GM04504 (cell line): ENCODE measurements around the gene SCTR.

ENCODE experiments used
- DNase-seq: peaks from one replicate; pipeline ENCODE4 v3.0.0-alpha.2; 2012; ENCODE audit warnings: low read depth

Gene SCTR

DNA sequence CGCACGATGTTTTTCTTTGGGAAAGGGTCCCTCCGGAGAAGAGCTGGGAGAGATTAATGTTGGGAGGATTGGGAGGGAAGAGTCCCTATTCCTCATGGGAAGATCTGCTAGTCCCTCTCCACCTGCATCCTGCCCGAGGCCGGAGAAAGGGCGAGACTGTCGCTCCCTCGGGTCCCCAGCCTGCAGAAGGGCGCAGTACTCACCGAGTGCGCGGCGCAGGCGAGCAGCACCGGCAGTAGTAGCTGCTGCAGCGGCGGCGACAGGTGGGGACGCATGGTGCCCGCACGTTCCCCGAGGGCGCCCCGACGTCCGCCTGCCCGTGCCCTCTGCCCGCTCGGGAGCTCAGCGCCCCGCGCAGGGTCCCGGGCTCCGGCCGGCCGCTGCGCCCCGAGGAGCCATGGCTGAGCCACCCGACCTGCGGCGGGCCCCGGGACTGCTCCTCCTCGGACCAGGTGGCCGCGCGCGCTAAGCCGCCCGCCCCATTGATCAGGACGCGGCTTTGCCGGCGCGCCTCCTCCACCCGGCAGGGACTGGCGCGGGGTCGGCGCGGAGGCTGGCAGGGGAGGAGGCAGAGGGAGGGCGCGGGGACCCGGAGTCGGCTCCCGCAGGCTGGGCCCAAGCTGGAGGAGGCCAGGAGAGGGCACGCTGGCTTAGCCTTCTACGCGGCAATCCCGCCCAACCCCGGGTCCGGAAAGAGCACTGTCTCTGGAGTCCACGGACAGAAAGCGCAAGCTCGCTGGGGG lies at the start of gene SCTR:
Gene SCTR (minus strand): TSS at position 532 of the 743 bp plus-strand sequence. CDS start 257 bp downstream, at position 275.
- no peak for DNase-seq

DNA sequence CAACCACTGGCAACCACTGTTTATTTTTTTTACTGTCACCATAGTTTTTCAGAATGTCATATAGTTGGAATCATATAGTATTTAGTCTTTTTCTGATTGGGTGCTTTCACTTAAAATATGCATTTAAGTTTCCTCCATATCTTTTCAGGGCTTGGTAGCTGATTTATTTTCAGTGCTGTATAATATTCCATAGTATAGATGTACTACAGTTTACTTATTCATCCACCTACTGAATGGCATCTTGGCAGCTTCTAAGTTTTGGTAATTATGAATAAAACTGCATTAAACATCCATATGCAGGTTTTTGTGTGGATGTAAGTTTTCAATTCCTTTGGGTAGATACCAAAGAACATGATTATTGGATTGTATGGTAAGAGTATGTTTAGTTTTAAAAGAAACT lies 43.0 kb upstream of the SCTR start:
- no peak for DNase-seq

DNA sequence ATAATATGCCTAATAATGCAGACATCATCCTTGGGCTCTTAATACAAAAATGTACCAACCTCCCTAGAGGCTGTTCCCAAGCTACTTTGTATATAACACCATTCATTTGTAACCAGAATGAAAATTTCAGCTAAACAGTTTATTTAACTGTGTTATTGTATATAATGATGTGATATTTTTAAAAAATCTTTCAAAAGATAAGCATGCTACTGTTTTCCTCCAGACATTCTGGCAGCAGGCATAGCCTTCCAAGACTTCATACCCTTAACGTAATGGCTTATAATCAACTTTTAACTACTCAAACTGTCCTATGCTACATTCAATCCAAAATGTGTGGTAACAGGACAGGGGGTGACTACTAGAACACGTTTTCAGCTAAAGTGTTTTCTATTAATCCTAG lies 41.2 kb upstream of the SCTR start:
- DNase-seq = no peak

DNA sequence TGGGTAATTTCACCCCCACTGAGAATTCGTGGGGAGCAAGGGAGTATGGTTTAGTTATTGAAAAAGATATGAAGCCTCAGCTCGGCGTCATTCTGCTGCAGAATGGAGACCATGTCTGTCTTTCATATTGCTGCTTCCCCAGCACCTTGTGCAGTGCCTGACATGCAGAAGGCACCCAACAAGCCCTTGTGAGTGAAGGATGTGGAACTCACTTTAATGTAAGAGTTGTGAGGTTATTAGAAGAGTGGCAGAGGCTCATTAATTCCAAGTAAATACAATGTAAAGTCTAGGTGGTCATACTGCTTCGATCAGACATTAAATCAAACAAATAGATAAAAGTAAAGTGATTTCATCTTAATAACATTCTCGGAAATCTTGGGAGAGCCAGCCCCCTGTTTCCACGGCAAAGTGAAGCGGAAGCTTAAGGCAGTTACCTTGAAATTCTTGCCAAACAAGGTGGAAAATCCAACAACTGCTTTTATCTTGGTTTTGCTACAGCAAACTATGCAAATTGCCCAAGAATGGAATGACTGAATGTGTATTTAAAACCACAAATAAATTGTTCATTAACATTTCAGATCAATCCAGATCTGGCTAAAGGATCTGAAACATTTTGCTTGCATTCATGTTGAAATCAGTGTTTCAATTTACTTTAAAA lies 29.5 kb upstream of the SCTR start:
- no peak for DNase-seq

DNA sequence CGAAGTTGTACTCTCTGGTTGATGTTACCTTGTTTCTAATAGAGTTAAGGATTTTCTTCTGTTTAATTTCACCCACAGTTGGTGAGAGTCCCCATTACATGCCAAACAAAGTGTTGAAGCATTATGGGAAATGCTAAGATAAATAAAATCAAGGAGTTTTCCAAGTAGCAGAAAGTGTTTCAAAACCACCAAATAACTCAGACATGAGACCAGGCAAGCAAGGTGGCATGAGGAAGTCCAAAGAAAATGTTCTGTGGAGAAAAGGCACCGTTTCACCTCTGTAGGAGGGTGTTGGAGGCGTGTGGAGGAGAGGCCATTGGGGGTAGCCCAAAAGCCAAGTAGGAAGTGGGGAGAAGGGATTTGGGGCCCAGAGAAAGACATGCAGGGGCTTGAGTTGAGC lies 28.6 kb upstream of the SCTR start:
- no peak for DNase-seq

DNA sequence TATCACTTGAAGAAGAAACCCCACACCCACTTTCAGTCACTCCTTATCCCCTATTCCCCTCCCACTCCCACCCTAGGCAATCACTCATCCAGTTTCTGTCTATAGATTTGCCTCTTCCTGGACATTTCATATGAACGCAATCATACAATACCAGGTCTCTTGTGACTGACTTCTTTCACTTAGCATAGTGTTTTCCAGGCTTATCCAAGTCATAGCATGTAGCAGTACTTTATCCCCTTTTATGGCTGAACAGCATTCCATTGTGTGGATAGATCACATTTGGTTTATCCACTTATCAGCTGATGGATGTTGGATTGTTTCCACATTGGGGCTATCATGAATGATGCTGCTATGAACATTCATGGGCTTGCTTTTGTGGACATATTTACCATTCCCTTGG lies 26.6 kb upstream of the SCTR start:
- DNase-seq = no peak

DNA sequence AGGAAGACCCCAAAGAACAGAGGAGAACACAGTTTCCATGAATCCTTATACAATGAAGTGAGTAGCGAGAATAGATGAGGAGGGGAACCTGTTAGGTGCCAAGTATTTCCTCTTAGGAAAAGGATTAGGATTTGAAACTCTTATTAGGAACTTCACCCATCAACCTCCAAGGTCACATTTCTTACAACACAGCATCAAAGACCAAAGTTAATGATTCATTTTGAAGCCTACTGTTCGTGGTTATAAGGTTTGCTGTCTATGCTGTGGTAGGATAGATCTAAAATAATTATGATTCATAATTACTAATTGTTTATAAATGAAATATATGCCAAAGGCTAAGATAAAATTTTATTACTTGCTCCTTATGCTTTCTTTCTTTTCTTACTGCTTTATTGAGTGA lies 26.1 kb upstream of the SCTR start:
- no peak for DNase-seq

DNA sequence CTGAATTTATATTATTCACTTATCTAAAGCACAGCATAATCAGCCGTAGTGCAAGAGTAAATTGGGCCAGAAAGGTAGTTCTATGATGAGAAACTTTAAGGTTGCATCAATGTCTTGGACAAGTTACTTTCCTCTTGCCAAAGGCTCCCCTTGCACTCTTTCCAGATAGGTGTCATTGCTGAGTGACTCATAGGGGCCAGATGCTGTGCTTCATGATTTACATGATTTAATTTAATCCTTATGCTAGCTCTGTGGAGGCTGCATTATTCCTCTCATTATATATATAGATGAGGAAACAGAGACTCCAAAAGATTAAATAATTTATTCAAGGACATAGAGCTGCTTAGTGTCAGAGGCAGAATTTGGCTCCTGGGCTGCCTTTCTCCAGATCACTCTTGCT lies 25.0 kb upstream of the SCTR start:
- DNase-seq = peak; percentile 45

DNA sequence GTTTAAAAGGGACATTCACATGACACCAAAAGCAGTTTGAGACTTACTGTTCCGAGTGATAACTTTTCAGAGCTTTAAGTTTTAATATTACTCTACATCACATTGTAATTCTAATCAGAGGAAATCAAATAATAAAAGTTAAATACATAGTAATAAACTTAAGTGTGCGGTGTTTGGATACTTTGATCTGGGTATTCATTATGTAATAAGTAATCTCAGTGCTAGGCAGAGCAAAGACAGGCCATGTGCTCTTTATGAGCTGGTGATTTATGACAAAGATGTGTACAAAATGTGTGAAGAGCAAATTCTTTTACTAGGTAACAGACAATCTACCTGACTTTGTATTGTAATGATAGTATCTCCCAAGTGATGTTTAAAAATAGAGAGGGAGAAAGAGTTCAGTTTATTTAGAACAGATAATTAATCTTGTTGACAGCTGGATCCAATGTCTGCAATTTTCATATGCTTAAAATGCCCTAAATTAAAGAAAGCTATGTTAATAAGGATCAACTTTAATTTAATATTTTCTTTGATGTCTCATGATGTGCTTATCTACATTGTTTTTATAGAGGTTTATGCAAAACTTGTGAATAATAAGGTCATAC lies 24.3 kb upstream of the SCTR start:
- DNase-seq = no peak

DNA sequence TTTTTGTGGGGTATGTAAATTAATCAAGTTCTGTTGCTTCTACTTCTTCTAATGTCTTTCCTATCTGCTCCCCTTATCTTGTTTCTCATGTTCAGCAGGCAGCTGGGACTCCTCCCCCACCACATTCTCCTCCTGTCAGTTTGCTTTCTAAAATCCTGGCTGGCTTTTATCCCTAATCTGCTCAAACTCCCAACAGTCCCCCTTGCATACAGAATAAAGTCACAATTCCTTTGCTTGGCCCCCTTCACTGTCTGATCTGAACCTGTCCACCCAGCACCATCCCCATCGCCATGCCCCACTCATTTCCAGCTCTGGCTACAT lies 22.1 kb upstream of the SCTR start:
- DNase-seq = no peak

DNA sequence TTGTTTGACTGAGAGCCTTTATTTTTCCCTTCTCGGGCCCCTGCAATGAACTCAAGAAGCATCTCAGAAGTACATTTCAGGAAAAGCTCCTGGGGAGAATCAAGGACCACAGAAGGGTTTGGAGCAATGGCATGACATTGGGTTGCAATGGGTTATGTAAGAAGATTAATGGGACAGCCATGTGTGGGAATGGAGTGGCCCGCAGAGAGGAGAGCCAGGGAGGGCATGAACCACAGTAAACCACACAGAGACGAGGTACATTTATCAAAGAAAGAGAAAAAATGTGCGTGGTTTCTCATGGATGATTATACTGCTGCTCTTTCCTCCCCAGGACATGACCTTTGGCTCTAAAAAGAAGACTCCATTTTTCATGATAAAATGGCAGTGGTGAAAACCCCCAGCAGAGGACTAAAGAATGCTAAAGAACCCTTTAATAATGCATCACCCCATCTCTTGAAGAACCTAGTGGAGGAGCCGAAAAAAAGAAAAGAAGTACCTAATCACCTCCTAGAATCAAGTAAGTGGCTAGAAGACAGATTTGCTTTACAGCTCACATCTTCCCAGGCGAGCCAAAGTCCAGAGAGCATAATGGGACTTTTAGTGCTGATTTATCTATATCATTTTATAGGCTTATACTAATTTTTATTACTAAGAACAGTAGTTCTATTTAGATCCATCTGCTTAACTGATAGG lies 21.6 kb upstream of the SCTR start:
- DNase-seq = no peak

DNA sequence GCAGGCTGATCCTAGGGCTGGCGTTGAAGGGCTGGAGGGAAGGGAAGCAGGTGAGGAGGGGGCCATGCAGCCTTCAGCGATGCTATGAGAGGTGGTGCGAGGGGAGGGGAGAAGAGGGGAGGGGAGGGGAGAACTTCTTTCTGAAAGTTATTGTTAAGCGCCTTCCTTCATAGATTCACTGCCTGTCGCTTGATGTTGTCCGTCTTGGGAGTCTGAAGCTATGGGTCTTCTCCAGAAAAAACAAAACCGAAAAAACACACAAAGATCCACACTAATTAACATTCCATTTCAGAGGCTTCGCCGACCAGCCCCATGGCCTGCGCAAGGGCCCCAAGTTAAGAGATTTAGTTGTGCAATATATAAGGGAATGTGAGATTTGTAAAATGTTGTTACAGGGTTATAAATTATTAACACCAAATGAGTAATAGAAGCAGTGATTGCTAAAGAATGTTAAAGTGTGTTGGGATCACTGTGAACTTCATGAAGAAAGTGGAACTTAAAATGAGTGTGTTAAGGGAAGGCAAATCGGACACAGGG lies 20.7 kb upstream of the SCTR start:
- no peak for DNase-seq

DNA sequence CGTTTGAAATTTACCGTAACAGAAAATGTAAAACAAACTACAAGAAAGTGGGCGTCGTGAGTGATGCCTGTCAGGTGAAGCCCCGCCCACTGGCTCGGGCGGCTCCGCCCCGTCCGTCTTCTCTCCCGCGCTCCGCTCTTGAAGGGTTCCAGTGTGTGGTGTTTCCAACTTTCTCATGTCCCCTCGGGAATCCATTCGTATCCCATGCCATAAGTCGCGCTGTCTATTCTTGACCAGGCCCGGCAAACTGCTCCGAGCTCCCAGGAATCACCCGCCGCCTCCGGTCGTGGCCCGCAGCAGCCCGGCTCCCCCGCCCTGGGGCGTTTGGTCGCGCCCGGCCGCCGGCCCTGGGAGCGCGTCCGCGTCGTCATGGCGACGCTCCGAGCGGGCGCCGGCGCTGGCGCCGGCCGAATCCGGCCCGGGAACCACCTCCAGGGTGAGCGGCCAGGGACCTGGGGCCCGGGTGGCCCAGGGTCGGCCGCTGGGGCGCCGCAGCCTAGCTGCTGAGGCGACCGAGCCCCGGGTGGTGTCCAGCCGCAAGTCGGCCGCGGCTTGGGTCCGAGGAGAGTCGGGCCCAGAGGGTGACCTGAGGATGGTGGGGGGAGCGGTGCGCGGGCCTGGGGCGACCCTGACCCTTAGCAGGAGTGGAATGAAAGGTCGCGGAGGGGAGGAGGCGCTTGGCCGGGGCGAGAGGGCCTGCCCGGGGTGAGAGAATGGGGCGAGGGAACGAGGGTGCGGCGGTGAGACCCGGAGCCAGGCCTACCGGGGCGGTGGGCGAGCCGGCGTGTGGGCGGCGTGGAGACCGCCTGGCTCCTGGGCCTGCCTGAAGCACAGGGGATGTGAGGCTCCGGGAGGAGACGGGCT lies 20.0 kb upstream of the SCTR start, which contains the start of gene CFAP221:
Gene CFAP221 (plus strand): TSS at position 375 of the 864 bp plus-strand sequence. CDS start 1,683 bp downstream, outside the sequence.
- DNase-seq = no peak

DNA sequence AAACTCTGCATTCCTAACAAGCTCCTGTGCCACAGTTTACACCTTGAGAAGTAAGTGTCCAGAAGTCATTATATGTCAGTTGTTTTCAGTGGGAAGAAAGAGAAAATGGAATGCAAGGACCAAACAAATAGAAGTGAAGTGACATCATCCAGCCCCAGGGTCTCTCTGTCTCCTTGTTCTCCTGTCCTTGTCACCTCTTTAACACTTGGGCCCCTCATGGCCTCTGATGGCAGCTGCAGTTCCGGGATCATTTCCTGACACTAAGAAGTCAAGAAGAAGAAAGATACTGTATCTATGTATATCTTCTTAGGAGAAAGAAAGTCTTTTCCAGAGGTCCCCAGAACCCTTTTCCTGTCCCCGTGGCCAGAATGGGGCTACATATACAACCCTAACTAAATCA lies 17.2 kb upstream of the SCTR start:
- DNase-seq = no peak

DNA sequence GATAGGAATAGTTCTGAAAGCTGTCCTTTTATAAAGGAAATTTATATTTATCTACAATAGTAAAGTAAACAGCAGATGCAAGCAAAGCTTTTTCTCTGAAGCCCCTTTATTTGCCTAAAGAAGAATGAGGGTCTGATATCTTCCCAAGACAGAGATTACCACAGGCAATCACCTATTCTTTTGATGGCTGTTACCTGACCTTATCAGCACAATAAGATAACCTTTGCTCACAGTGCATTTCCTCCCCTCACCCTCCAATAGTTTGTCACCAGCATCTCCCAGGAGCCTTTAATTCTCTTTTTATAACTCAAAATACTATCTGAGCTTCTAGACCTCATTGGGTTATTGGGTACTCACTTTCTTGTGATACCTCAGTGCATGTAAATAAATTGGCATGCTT lies 13.5 kb upstream of the SCTR start:
- no peak for DNase-seq

DNA sequence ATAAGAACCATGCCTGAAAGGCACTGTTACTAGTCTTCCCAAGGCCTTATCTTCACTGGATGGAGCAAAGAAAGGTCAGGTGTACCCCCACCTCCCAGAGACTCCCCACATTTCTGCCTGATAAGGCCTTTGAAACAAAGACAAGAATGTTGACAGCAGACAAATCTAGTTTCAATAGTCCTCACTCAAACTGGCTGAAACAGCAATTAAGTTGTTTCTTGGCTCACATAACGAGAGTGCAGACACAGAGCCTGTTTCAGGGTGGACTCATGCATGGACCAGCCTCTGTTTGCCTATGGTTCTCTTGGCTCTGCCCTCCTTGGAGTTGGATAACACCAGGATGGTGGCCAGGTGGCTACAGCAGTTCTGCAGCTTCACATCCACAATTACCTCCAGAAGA lies 12.4 kb upstream of the SCTR start:
- no peak for DNase-seq

DNA sequence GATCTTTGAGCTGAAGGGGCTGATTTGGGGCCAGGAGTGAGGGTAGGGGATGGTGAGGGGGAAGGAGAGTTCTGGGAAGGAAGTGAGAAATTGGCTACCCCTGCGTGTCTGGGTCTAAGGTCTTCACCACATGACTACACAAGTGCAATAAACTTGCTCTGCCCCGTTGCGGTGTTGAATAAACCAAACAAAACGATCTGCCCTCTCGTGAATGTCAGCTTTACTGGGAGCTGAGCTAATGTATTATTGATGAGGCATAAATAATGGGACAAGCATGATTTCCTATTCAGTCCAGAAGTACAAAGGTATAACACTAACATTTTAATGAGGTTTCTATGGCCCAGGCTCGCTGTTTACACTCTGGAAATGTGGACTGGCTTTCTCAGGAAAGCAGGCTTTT lies 11.9 kb upstream of the SCTR start:
- no peak for DNase-seq

DNA sequence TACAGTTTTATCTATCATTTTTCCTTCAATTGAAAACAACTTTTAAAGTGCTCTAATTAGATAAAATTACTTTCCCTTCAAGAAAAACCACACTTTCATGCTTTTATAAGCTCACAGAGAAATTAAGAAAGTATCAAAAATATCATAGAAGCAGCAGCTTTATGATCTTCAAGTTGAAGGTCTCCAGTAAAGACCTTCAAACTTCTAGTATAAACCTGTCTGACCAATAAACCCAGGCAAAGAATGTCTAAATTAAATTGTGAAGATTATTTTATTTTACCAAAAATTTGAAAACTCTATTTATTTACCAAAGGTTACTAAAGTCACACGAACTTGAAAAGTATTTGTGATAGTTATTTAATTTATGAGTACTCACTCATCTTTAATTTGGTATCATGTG lies 9.3 kb upstream of the SCTR start:
- DNase-seq = no peak

DNA sequence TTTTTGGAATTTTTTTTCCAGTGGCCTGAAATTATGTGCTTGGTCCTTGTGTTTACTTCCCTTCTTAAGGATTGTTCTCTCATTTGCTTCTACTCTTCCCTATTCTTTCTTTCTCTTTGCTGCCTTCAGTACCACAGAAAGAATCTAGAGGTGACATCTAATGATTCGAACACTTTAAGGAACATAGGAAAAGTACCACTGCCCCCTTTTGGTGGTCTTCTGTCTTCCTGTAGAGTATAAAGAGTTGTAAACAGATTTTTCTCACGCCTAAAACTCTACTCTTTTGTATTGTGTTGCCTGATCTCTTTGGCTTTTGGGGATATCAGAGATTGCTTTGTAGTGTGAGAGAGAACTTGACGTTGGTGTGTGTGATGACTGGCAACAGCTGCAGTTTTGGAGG lies 7.0 kb upstream of the SCTR start:
- DNase-seq = no peak

DNA sequence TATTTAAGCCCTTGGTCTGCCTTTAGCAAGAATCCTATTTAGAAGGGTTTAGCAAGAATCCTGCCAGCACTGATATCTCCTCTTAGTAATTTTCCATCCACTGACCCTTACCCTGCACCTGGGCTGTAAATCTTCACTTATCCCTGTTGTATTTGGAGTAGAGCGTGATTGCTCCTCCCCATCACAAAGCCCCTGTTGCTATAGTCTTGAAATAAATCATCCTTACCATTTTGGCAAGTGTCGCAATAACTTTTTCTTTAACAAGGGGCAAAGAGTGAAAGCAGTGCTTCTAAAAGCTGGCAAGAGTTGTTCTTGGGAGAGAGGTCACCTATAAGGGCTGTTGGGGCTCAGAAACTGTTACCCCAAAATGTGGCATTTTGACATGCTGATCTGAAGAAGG lies 3.7 kb upstream of the SCTR start:
- DNase-seq = no peak

DNA sequence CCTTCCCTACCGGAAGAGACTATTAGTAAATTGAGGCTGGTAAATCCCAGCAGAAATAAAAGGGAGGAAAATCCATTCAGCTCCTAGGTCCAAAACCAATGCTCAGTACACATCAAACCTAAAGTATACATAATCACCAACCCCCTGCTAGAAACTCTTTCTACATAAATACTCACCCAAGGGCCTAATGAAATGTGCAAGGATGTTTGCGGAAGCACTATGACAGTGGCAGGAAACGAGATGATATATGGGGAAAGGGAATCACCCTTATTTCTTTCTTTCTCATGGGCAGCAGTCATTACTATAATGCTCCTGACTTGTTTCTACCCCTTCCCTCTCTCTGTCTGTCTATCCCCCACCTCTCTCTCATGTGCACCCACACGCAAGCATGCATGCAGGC lies 1.3 kb upstream of the SCTR start:
- no peak for DNase-seq
